Panc1 (cell line): Measurements from ENCODE around the gene MT4. TPM values are rescaled to one million over a fixed set of nuclear protein-coding genes. Genes with fewer than 3 reads are reported as not detected.
A peak's percentile ranks its signal among the peaks of the same experiment; 100 is the strongest.

Experiments
- ATAC-seq: fragments of 200-7000 bp; cut with Tn5 transposase; 2 replicates; pipeline ENCODE4 v1.9.1; 2020; ENCODE audit warnings: mild to moderate bottlenecking, moderate library complexity
- BruUV-seq: library from RNA; stranded (reverse); fragments of 400-500 nt; replicated peaks from 2 replicates; lab custom pipeline; 2021; lab: Mats Ljungman, UMichigan
- CTCF ChIA-PET: fragments of 300-600 bp; sonication (Branson Sonifier 250); formaldehyde crosslinking; loops from one replicate; lab custom pipeline; 2022; ENCODE audit warnings: antibody characterized with exemption; lab: Charles Lee
- POLR2A ChIA-PET: fragments of 300-600 bp; sonication (Branson Sonifier 250); formaldehyde crosslinking; loops from one replicate; lab custom pipeline; 2022; ENCODE audit warnings: antibody characterized with exemption; lab: Charles Lee
- DNase-seq: peaks from one replicate; pipeline ENCODE4 v3.0.0-alpha.2; 2010; ENCODE audit warnings: low read depth, low spot score
- H3K27ac ChIP-seq: 2 replicates; pipeline ENCODE4 v1.5.1; 2011; ENCODE audit warnings: mild to moderate bottlenecking, low read length, inconsistent platforms
- H3K27me3 ChIP-seq: fragments of 200-500 bp; sonication (Bioruptor generic); 2 replicates; pipeline ENCODE4 v1.6.0; 2014; ENCODE audit warnings: low read length, inconsistent platforms; ENCODE audit not compliant: control insufficient read depth, insufficient read depth
- H3K36me3 ChIP-seq: fragments of 200-500 bp; sonication (Bioruptor generic); 2 replicates; pipeline ENCODE4 v1.5.1; 2014; ENCODE audit warnings: inconsistent platforms, mild to moderate bottlenecking, low read length, moderate library complexity; ENCODE audit not compliant: control insufficient read depth, insufficient read depth
- H3K4me1 ChIP-seq: 2 replicates; pipeline ENCODE4 v1.5.1; 2011; ENCODE audit warnings: inconsistent platforms, mild to moderate bottlenecking, low read length, moderate library complexity; ENCODE audit not compliant: control insufficient read depth, insufficient read depth
- H3K4me3 ChIP-seq, 2 experiments: 2 replicates each; pipeline ENCODE4 v1.5.1; 2011 to 2012; ENCODE audit warnings: low read depth in 2 of 2, low read length in 2 of 2, mild to moderate bottlenecking in 2 of 2, inconsistent platforms in 1 of 2, moderate library complexity in 1 of 2
- H3K9me3 ChIP-seq: fragments of 200-500 bp; sonication (Bioruptor generic); 2 replicates; pipeline ENCODE4 v1.5.1; 2014; ENCODE audit warnings: low read depth, mild to moderate bottlenecking, inconsistent platforms, low read length, moderate library complexity; ENCODE audit not compliant: control insufficient read depth, insufficient read depth
- POLR2AphosphoS5 ChIP-seq: IDR thresholded peaks from 2 replicates; pipeline ENCODE4 v1.6.1; 2012; ENCODE audit warnings: mild to moderate bottlenecking, low read depth, low read length, moderate library complexity
- SIN3A ChIP-seq: IDR thresholded peaks from 2 replicates; pipeline ENCODE4 v1.6.1; 2012; ENCODE audit warnings: low read depth, mild to moderate bottlenecking, low read length, moderate library complexity, borderline replicate concordance; ENCODE audit not compliant: insufficient read depth
- TCF7L2 ChIP-seq: IDR thresholded peaks from 2 replicates; pipeline ENCODE4 v1.6.1; 2011; ENCODE audit warnings: mild to moderate bottlenecking, low read depth, low read length, inconsistent platforms
- in situ Hi-C: cut with HindIII; loops from 2 replicates; pipeline ENCODE4 v1.10.0; 2016; ENCODE audit warnings: low sequenced_read_pairs, low pct_unique_long_range_greater_than_20kb
- intact Hi-C: fragments of 100-400 bp; cut with micrococcal nuclease; formaldehyde crosslinking; loops from one replicate; pipeline ENCODE4 v1.10.0; 2022; ENCODE audit not compliant: unreplicated experiment
- total RNA-seq: library from RNA; stranded (reverse); gene quantifications from one replicate; pipeline ENCODE4 v1.2.1, GENCODE V29; 2021; ENCODE audit not compliant: unreplicated experiment
- TF ChIP-seq, protein P1 (sequence below): fragments of 450-650 bp; IDR thresholded peaks from 2 replicates; pipeline ENCODE4 v1.5.1; 2017; ENCODE audit warnings: mild to moderate bottlenecking
- TF ChIP-seq, protein P2 (sequence below), 2 experiments: IDR thresholded peaks; 2 replicates each; pipeline ENCODE4 v1.6.1; 2011 to 2012; ENCODE audit warnings: low read depth in 2 of 2, control low read depth in 1 of 2, low read length in 1 of 2, mild to moderate bottlenecking in 1 of 2, moderate library complexity in 1 of 2; ENCODE audit not compliant: insufficient read depth in 1 of 2

Gene MT4
- total RNA-seq, 1 experiment from 2014 or later, result not detected

DNA sequence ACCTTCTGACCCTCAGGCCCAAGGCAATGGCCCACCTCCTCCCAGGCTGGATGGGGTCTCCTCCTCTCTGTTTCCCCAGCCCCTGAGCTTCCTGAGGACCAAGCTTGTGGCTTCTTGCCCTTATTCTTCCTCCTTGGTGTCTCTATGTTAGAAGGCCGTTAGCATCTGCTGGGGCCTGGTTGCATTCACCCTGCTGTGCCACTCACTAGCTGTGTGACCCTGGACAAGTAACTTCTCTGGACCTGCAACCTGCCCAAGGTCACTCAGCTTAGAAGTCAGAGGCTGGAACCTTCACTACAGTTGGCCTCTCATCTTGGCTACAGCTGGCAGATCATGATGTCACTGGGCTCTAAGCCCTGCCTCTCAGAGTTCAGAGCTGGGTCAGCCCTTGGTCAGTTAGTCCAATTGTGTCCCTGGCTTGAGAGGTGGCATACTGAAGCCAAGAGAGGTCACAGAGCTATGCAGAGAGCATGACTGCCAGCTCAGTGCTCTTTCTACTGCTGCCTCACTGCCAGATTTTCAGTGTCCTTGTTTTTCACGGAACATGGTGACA is 46.5 kb downstream of the MT4 start:
- ATAC-seq, result peak; percentile 7; the same call in 1 of the 2 replicates
- no peak for DNase-seq
- in situ Hi-C loops, result no loop called here

DNA sequence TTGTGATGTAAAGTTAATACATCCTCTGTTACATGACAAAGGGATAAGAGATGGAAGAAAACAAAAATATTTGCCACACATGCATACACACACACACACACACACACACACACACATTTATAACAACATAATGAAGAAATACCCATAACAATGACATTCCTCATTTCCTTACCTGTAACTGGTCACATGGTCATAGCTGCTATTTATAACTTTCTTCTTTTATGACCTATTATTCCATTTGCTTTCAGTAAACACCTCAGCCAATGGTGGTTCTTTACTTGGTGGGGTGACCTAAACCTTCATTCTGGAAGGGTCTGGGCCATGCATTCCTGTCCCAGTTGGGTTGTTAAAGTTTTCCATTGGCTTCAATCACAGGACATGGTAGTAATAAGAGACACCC is 48.8 kb downstream of the MT4 start:
- POLR2A ChIA-PET, result no interaction called here
- Histone ChIP-seq H3K36me3 (peaks cover under 1% of the 10 kb centered on the region; the same call in 1 of the 2 replicates), H3K27ac (peak overlapping the region; percentile 94), H3K4me3 (no peak overlapping the region), H3K4me1 (peaks cover 53% of the 10 kb centered on the region), H3K27me3 (no peaks in the 10 kb centered on the region), H3K9me3 (no peaks in the 10 kb centered on the region)
- DNase-seq, result no peak
- in situ Hi-C loops (no loop called here), intact Hi-C loops (no loop called here)
- ATAC-seq, result no peak
- TF ChIP-seq TCF7L2 (no peak), SIN3A (no peak), POLR2AphosphoS5 (no peak)
- TF ChIP-seq, protein P1, sequence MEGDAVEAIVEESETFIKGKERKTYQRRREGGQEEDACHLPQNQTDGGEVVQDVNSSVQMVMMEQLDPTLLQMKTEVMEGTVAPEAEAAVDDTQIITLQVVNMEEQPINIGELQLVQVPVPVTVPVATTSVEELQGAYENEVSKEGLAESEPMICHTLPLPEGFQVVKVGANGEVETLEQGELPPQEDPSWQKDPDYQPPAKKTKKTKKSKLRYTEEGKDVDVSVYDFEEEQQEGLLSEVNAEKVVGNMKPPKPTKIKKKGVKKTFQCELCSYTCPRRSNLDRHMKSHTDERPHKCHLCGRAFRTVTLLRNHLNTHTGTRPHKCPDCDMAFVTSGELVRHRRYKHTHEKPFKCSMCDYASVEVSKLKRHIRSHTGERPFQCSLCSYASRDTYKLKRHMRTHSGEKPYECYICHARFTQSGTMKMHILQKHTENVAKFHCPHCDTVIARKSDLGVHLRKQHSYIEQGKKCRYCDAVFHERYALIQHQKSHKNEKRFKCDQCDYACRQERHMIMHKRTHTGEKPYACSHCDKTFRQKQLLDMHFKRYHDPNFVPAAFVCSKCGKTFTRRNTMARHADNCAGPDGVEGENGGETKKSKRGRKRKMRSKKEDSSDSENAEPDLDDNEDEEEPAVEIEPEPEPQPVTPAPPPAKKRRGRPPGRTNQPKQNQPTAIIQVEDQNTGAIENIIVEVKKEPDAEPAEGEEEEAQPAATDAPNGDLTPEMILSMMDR, result no peak
- TF ChIP-seq, protein P2, sequence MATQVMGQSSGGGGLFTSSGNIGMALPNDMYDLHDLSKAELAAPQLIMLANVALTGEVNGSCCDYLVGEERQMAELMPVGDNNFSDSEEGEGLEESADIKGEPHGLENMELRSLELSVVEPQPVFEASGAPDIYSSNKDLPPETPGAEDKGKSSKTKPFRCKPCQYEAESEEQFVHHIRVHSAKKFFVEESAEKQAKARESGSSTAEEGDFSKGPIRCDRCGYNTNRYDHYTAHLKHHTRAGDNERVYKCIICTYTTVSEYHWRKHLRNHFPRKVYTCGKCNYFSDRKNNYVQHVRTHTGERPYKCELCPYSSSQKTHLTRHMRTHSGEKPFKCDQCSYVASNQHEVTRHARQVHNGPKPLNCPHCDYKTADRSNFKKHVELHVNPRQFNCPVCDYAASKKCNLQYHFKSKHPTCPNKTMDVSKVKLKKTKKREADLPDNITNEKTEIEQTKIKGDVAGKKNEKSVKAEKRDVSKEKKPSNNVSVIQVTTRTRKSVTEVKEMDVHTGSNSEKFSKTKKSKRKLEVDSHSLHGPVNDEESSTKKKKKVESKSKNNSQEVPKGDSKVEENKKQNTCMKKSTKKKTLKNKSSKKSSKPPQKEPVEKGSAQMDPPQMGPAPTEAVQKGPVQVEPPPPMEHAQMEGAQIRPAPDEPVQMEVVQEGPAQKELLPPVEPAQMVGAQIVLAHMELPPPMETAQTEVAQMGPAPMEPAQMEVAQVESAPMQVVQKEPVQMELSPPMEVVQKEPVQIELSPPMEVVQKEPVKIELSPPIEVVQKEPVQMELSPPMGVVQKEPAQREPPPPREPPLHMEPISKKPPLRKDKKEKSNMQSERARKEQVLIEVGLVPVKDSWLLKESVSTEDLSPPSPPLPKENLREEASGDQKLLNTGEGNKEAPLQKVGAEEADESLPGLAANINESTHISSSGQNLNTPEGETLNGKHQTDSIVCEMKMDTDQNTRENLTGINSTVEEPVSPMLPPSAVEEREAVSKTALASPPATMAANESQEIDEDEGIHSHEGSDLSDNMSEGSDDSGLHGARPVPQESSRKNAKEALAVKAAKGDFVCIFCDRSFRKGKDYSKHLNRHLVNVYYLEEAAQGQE (IDR thresholded peaks at IDR 0.05; ENCODE audit: insufficient read depth in 1 of 2, low read depth in 2 of 2, low read length in 1 of 2), result no peak
- BruUV-seq, result no TSS peak
- CTCF ChIA-PET, result no interaction called here

More for the DNA sequence above, 46.5 kb downstream of the MT4 start:
- no peak overlapping the region for H3K4me3 ChIP-seq
- no peaks in the 10 kb centered on the region for H3K27me3 ChIP-seq
- H3K4me1 ChIP-seq, result peaks cover 66% of the 10 kb centered on the region
- intact Hi-C loops, result no loop called here
- TF ChIP-seq, protein P1, result no peak
- TF ChIP-seq POLR2AphosphoS5, result no peak
- ChIA-PET CTCF (no interaction called here), POLR2A (no interaction called here)
- H3K36me3 ChIP-seq, result peaks cover 3% of the 10 kb centered on the region; the same call in 1 of the 2 replicates
- peak overlapping the region; percentile 94 for H3K27ac ChIP-seq
- no TSS peak for BruUV-seq
- no peaks in the 10 kb centered on the region for H3K9me3 ChIP-seq
